MM.1S (cell line): ENCODE measurements around the gene ASH1L.

Experiments used
- DNase-seq: peaks from one replicate; pipeline ENCODE4 v3.0.0-alpha.2; 2015
- H2AFZ ChIP-seq: fragments of 300-600 bp; sonication (generic); 2 replicates; pipeline ENCODE4 v1.6.0; 2016; ENCODE audit warnings: antibody characterized with exemption, low read length
- H3F3A ChIP-seq: fragments of 300-600 bp; sonication (generic); 2 replicates; pipeline ENCODE4 v1.6.1; 2016; ENCODE audit warnings: mild to moderate bottlenecking, antibody characterized with exemption, low read length, moderate library complexity, mixed read lengths; ENCODE audit not compliant: insufficient read depth
- H3K27ac ChIP-seq: fragments of 300-600 bp; sonication (generic); 2 replicates; pipeline ENCODE4 v1.5.1; 2016; ENCODE audit warnings: mild to moderate bottlenecking, low read length
- H3K27me3 ChIP-seq: fragments of 300-600 bp; sonication (generic); replicated peaks from 2 replicates; pipeline ENCODE4 v1.6.0; 2016; ENCODE audit warnings: low read length; ENCODE audit not compliant: insufficient read depth
- H3K36me3 ChIP-seq: fragments of 300-600 bp; sonication (generic); replicated peaks from 2 replicates; pipeline ENCODE4 v1.6.1; 2016; ENCODE audit warnings: mild to moderate bottlenecking, low read length, mixed read lengths; ENCODE audit not compliant: insufficient read depth
- H3K4me1 ChIP-seq: fragments of 300-600 bp; sonication (generic); 2 replicates; pipeline ENCODE4 v1.6.1; 2016; ENCODE audit warnings: low read length, mixed read lengths
- H3K4me2 ChIP-seq: fragments of 300-600 bp; sonication (generic); 2 replicates; pipeline ENCODE4 v1.6.0; 2016; ENCODE audit warnings: low read depth, low read length
- H3K4me3 ChIP-seq: fragments of 300-600 bp; sonication (generic); 2 replicates; pipeline ENCODE4 v1.5.1; 2016; ENCODE audit warnings: low read length, mixed read lengths
- H3K79me2 ChIP-seq: fragments of 300-600 bp; sonication (generic); 2 replicates; pipeline ENCODE4 v1.6.1; 2016; ENCODE audit warnings: mixed run types, low read length, mixed read lengths
- H3K9ac ChIP-seq: fragments of 300-600 bp; sonication (generic); 2 replicates; pipeline ENCODE4 v1.6.1; 2016; ENCODE audit warnings: low read length, mixed read lengths
- H3K9me2 ChIP-seq: fragments of 300-600 bp; sonication (generic); replicated peaks from 2 replicates; pipeline ENCODE4 v1.6.1; 2016; ENCODE audit warnings: mild to moderate bottlenecking, low read length, mixed read lengths; ENCODE audit not compliant: insufficient read depth
- H3K9me3 ChIP-seq: fragments of 300-600 bp; sonication (generic); replicated peaks from 2 replicates; pipeline ENCODE4 v1.6.1; 2016; ENCODE audit warnings: mild to moderate bottlenecking, low read length, mixed read lengths; ENCODE audit not compliant: insufficient read depth
- H4K20me1 ChIP-seq: fragments of 300-600 bp; sonication (generic); 2 replicates; pipeline ENCODE4 v1.6.1; 2016; ENCODE audit warnings: mild to moderate bottlenecking, low read length, moderate library complexity, mixed read lengths; ENCODE audit not compliant: insufficient read depth
- EZH2 ChIP-seq: fragments of 300-600 bp; sonication (generic); optimal IDR thresholded peaks from 2 replicates; pipeline ENCODE3; 2017; ENCODE audit warnings: low read depth, mild to moderate bottlenecking, antibody characterized with exemption, low read length, mixed read lengths
- EZH2phosphoT487 ChIP-seq: fragments of 300-600 bp; sonication (generic); IDR thresholded peaks from 2 replicates; pipeline ENCODE4 v1.6.1; 2018; ENCODE audit warnings: antibody characterized with exemption, low read length
- TF ChIP-seq, protein P1 (sequence below): fragments of 300-600 bp; sonication (generic); IDR thresholded peaks from 2 replicates; pipeline ENCODE4 v1.5.1; 2016; ENCODE audit warnings: antibody characterized with exemption, low read length, mixed read lengths

The ASH1L gene

GRCh38 chr1:155383406-155383805 is 179.2 kb downstream of the ASH1L start:
- Histone ChIP-seq H3K4me2 (no peak overlapping the region), H3K27ac (no peak overlapping the region), H3F3A (no peaks in the 10 kb centered on the region), H3K4me3 (no peak overlapping the region), H4K20me1 (no peaks in the 10 kb centered on the region), H3K9ac (no peak overlapping the region), H2AFZ (no peak overlapping the region), H3K79me2 (no peaks in the 10 kb centered on the region), H3K4me1 (no peaks in the 10 kb centered on the region), H3K9me3 (no peaks in the 10 kb centered on the region), H3K9me2 (no peaks in the 10 kb centered on the region), H3K27me3 (no peaks in the 10 kb centered on the region), H3K36me3 (0 out of 2 replicates have a peak, but pooled peaks cover 7% of the 10 kb centered on the region)
- no peak for DNase-seq
- TF ChIP-seq EZH2 (no peak), EZH2phosphoT487 (no peak)
- TF ChIP-seq, protein P1, sequence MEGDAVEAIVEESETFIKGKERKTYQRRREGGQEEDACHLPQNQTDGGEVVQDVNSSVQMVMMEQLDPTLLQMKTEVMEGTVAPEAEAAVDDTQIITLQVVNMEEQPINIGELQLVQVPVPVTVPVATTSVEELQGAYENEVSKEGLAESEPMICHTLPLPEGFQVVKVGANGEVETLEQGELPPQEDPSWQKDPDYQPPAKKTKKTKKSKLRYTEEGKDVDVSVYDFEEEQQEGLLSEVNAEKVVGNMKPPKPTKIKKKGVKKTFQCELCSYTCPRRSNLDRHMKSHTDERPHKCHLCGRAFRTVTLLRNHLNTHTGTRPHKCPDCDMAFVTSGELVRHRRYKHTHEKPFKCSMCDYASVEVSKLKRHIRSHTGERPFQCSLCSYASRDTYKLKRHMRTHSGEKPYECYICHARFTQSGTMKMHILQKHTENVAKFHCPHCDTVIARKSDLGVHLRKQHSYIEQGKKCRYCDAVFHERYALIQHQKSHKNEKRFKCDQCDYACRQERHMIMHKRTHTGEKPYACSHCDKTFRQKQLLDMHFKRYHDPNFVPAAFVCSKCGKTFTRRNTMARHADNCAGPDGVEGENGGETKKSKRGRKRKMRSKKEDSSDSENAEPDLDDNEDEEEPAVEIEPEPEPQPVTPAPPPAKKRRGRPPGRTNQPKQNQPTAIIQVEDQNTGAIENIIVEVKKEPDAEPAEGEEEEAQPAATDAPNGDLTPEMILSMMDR: no peak

GRCh38 chr1:155379631-155380090 is 182.9 kb downstream of the ASH1L start:
- H3K27me3 ChIP-seq: no peaks in the 10 kb centered on the region

DNA sequence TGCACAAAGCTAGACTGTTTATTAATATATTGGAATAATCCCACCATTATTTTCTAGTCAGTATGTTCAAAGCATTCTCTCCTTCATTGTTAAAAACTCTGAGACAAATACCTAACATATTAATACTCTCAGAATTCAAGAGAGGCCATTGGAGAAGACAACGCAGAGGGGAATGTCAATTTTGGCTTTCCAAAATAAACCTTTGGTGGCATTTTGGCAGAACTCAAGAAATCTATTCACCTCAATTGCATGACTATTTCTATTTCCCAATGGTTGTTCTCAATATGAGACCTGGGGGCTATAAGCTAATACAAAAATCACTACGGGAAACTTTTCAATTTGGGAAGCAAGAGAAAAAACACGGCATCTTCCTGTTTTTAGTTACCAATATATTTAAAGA is 183.4 kb downstream of the ASH1L start:
- H3K27me3 ChIP-seq: no peaks in the 10 kb centered on the region
- H4K20me1 ChIP-seq: no peaks in the 10 kb centered on the region
- H2AFZ ChIP-seq: no peak overlapping the region
- no peaks in the 10 kb centered on the region for H3K4me1 ChIP-seq
- H3K4me3 ChIP-seq: no peak overlapping the region
- no peak for DNase-seq
- TF ChIP-seq EZH2phosphoT487: no peak
- TF ChIP-seq EZH2: no peak
- TF ChIP-seq, protein P1: no peak
- no peaks in the 10 kb centered on the region for H3F3A ChIP-seq
- H3K4me2 ChIP-seq: no peak overlapping the region
- no peak overlapping the region for H3K9ac ChIP-seq
- no peak overlapping the region for H3K27ac ChIP-seq
- peaks cover 10% of the 10 kb centered on the region; the same call in 1 of the 2 replicates for H3K36me3 ChIP-seq
- H3K79me2 ChIP-seq: no peaks in the 10 kb centered on the region
- no peaks in the 10 kb centered on the region for H3K9me3 ChIP-seq
- H3K9me2 ChIP-seq: no peaks in the 10 kb centered on the region

More at GRCh38 chr1:155379631-155380090, 182.9 kb downstream of the ASH1L start:
- H2AFZ ChIP-seq: no peak overlapping the region
- no peak for TF ChIP-seq EZH2phosphoT487
- TF ChIP-seq, protein P1: no peak
- no peak for TF ChIP-seq EZH2
- H3K9me2 ChIP-seq: no peaks in the 10 kb centered on the region
- peaks cover 10% of the 10 kb centered on the region; the same call in 1 of the 2 replicates for H3K36me3 ChIP-seq
- H3K9me3 ChIP-seq: no peaks in the 10 kb centered on the region
- no peaks in the 10 kb centered on the region for H3K4me1 ChIP-seq
- no peak overlapping the region for H3K4me3 ChIP-seq
- H3K4me2 ChIP-seq: no peak overlapping the region
- no peaks in the 10 kb centered on the region for H3F3A ChIP-seq
- H3K79me2 ChIP-seq: no peaks in the 10 kb centered on the region
- no peak overlapping the region for H3K27ac ChIP-seq
- DNase-seq: peak; percentile 37
- H4K20me1 ChIP-seq: no peaks in the 10 kb centered on the region
- no peak overlapping the region for H3K9ac ChIP-seq
